GM19193 (cell line): Measurements from ENCODE around the gene SUPT6H.
A peak's percentile ranks its signal among the peaks of the same experiment; 100 is the strongest.

Experiments used
- POLR2A ChIP-seq: IDR thresholded peaks from 4 replicates; pipeline ENCODE4 v1.6.1; 2011; ENCODE audit not compliant: insufficient read depth, insufficient read length; ENCODE audit errors: extremely low read depth

Gene SUPT6H

GRCh38 chr17:28722417-28723158, 60.6 kb downstream of the SUPT6H start:
- TF ChIP-seq POLR2A = no peak

- no peak for TF ChIP-seq POLR2A
Observed at GRCh38 chr17:28723159-28723835, 61.3 kb downstream of the SUPT6H start.

GRCh38 chr17:28724500-28725165, 62.6 kb downstream of the SUPT6H start:
- TF ChIP-seq POLR2A = no peak

GRCh38 chr17:28725166-28725659, 63.2 kb downstream of the SUPT6H start:
- no peak for TF ChIP-seq POLR2A

- peak; percentile 66 for TF ChIP-seq POLR2A
Observed at GRCh38 chr17:28725660-28726225, 63.7 kb downstream of the SUPT6H start.

GRCh38 chr17:28726226-28726626, 64.2 kb downstream of the SUPT6H start, which contains the start of gene TLCD1:
TSS of gene TLCD1 (minus strand) at chr17:28726233. CDS start at chr17:28726097, 136 bp downstream.
- TF ChIP-seq POLR2A = no peak

GRCh38 chr17:28726627-28727491, 64.9 kb downstream of the SUPT6H start:
- peak; percentile 80 for TF ChIP-seq POLR2A

GRCh38 chr17:28728364-28729200, 66.6 kb downstream of the SUPT6H start, which contains the start of gene NEK8:
TSS of gene NEK8 (plus strand) at chr17:28728788. CDS start at chr17:28728814, 26 bp downstream.
- TF ChIP-seq POLR2A = peak; percentile 66

- TF ChIP-seq POLR2A = no peak
Observed at GRCh38 chr17:28729950-28730330, 67.9 kb downstream of the SUPT6H start.

- TF ChIP-seq POLR2A = no peak
Observed at GRCh38 chr17:28733346-28733745, 71.3 kb downstream of the SUPT6H start.

- TF ChIP-seq POLR2A = no peak
Observed at GRCh38 chr17:28734712-28735241, 72.8 kb downstream of the SUPT6H start.

GRCh38 chr17:28735242-28735722, 73.3 kb downstream of the SUPT6H start:
- TF ChIP-seq POLR2A = no peak

GRCh38 chr17:28737316-28737715, 75.3 kb downstream of the SUPT6H start:
- TF ChIP-seq POLR2A = no peak
